ENCODE data around the gene CD247.

CD247 gene

DNA sequence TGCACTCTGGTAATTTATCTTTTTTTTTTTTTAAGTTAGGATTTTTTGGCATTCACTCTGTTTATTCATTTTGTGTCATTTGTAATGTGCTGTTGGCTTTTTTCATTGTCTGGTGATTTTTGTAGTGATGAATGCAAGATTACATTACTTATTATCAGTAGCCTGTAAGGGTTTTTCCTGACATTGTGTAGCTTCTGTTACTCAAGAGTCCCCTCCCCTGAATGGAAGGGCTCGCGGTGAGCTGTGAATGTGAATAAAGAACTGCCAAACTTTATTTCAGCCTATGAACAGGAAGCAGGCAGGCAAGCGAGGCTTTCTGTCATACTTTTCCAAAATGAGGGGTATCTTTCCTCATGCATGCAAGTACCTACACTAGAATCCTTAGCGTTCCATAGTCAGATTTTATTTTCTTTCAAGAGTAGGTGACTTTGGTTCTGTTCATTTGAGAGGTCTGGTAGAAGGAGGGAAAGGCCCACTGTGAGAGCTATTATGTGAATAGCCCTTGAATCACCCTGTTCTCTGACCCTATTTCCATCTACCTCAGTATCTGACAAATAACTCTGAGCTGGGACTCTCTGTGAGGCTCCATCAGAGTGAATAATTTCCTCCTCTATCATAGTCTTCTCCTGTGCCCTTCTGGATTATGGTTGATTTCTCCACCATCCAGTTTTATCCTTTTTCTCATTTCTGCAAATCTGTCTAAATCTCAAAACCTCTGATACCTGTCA, 114.0 kb downstream of the CD247 start:
- Histone ChIP-seq H3K4me1 (ENCODE audit: insufficient read depth, low read length) (no peaks in the 10 kb centered on the region), H3K9me3 (ENCODE audit: insufficient read depth, low read length, severe bottlenecking) (no peaks in the 10 kb centered on the region), H3K36me3 (ENCODE audit: insufficient read depth, low read length) (peaks cover 37% of the 10 kb centered on the region), H3K27ac (ENCODE audit: low read length) (no peak overlapping the region), H3K4me2 (ENCODE audit: insufficient read depth, low read length) (no peak overlapping the region), H3K9ac (ENCODE audit: low read depth, low read length) (no peak overlapping the region), H3K79me2 (ENCODE audit: insufficient read depth, low read length) (no peaks in the 10 kb centered on the region), H3K27me3 (ENCODE audit: insufficient read depth, low read length, poor library complexity) (no peaks in the 10 kb centered on the region), H4K20me1 (ENCODE audit: insufficient read depth, low read length) (no peaks in the 10 kb centered on the region), H3K4me3 (ENCODE audit: low read depth in 1 of 2, low read length in 2 of 2) (no peak overlapping the region), H2AFZ (ENCODE audit: low read depth, low read length) (no peak overlapping the region)
- no peak for DNase-seq
- TF ChIP-seq, protein P1, sequence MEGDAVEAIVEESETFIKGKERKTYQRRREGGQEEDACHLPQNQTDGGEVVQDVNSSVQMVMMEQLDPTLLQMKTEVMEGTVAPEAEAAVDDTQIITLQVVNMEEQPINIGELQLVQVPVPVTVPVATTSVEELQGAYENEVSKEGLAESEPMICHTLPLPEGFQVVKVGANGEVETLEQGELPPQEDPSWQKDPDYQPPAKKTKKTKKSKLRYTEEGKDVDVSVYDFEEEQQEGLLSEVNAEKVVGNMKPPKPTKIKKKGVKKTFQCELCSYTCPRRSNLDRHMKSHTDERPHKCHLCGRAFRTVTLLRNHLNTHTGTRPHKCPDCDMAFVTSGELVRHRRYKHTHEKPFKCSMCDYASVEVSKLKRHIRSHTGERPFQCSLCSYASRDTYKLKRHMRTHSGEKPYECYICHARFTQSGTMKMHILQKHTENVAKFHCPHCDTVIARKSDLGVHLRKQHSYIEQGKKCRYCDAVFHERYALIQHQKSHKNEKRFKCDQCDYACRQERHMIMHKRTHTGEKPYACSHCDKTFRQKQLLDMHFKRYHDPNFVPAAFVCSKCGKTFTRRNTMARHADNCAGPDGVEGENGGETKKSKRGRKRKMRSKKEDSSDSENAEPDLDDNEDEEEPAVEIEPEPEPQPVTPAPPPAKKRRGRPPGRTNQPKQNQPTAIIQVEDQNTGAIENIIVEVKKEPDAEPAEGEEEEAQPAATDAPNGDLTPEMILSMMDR (IDR thresholded peaks at IDR 0.05; ENCODE audit: borderline replicate concordance, extremely low read depth, low read length, poor library complexity, severe bottlenecking): no peak
- TF ChIP-seq EZH2 (IDR thresholded peaks at IDR 0.05; ENCODE audit: borderline replicate concordance, low read depth, low read length, severe bottlenecking): no peak
- ATAC-seq (ENCODE audit: insufficient read depth, low read depth): no peak

DNA sequence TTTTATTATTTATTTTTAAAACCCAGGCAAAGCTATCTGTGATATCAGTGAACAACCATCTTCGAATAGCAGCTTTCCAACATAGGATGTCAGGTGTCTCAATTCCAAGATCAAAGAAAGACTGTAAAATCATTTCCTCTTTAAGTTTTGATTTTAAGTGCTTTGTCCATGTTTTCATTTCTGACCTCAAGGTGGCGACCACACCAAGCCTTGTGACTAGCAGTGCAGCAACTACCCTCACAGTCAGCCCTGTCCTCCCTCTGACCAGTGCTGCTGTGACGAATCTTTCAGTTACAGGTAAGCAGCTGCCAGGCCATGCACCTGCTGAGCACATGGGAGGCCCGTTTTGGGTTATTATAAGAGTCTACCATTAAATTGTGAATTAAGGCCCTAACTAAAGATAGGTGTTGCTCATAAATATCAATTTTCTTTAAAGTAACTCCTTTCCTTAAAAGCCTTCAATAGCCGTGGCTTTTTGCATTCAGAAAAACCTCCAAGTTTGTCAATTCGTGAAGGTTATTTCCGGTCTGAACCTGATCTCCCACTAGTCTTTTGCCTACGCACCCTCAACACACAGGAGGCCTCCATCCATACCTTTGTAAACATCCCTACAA, 117.0 kb downstream of the CD247 start:
- TF ChIP-seq, protein P1 (IDR thresholded peaks at IDR 0.05; ENCODE audit: borderline replicate concordance, extremely low read depth, low read length, poor library complexity, severe bottlenecking): peak; percentile 71
- no peak for TF ChIP-seq EZH2 (IDR thresholded peaks at IDR 0.05; ENCODE audit: borderline replicate concordance, low read depth, low read length, severe bottlenecking)
- Histone ChIP-seq H3K79me2 (ENCODE audit: insufficient read depth, low read length) (no peaks in the 10 kb centered on the region), H2AFZ (ENCODE audit: low read depth, low read length) (no peak overlapping the region), H3K4me3 (ENCODE audit: low read depth in 1 of 2, low read length in 2 of 2) (no peak overlapping the region), H3K36me3 (ENCODE audit: insufficient read depth, low read length) (peaks cover 60% of the 10 kb centered on the region), H3K9me3 (ENCODE audit: insufficient read depth, low read length, severe bottlenecking) (no peaks in the 10 kb centered on the region), H3K27me3 (ENCODE audit: insufficient read depth, low read length, poor library complexity) (no peaks in the 10 kb centered on the region), H3K4me1 (ENCODE audit: insufficient read depth, low read length) (no peaks in the 10 kb centered on the region), H3K4me2 (ENCODE audit: insufficient read depth, low read length) (no peak overlapping the region), H3K9ac (ENCODE audit: low read depth, low read length) (no peak overlapping the region), H4K20me1 (ENCODE audit: insufficient read depth, low read length) (no peaks in the 10 kb centered on the region), H3K27ac (ENCODE audit: low read length) (no peak overlapping the region)
- peak; percentile 87 for ATAC-seq (ENCODE audit: insufficient read depth, low read depth)
- peak; percentile 62 for DNase-seq

DNA sequence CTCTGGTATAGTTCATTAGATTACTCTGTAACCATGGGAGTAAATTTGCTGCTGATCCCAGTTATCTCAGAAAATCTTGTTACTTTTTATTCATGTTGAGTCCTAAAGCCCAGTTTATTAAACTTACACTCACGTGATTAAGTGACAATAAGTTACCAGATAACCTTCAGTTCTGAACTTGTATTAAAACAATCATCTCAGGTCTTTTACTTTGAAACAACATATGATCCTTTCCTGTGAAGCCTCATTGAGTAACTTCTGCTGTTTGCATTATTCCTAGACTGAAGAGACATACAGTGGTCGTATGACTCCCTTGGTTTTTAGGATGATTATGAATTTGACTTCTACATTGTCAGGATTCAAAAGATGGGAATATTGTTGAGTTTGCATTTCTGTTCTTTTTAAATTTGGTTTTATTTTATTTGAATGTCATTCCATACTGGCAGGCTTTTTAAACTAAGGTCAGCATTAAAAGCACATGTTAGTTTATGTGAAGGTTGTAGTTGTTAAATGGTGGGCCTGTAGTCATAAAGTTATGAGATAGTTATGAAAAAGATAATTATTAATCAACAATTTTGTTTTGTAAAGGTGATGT, 117.9 kb downstream of the CD247 start:
- ATAC-seq (ENCODE audit: insufficient read depth, low read depth) (no peak), DNase-seq (no peak)
- Histone ChIP-seq H3K27ac (ENCODE audit: low read length) (no peak overlapping the region), H3K27me3 (ENCODE audit: insufficient read depth, low read length, poor library complexity) (no peaks in the 10 kb centered on the region), H4K20me1 (ENCODE audit: insufficient read depth, low read length) (no peaks in the 10 kb centered on the region), H3K9ac (ENCODE audit: low read depth, low read length) (no peak overlapping the region), H3K4me2 (ENCODE audit: insufficient read depth, low read length) (no peak overlapping the region), H3K36me3 (ENCODE audit: insufficient read depth, low read length) (peaks cover 61% of the 10 kb centered on the region), H3K4me3 (ENCODE audit: low read depth in 1 of 2, low read length in 2 of 2) (no peak overlapping the region), H3K79me2 (ENCODE audit: insufficient read depth, low read length) (no peaks in the 10 kb centered on the region), H3K9me3 (ENCODE audit: insufficient read depth, low read length, severe bottlenecking) (no peaks in the 10 kb centered on the region), H2AFZ (ENCODE audit: low read depth, low read length) (no peak overlapping the region), H3K4me1 (ENCODE audit: insufficient read depth, low read length) (no peaks in the 10 kb centered on the region)
- no peak for TF ChIP-seq EZH2 (IDR thresholded peaks at IDR 0.05; ENCODE audit: borderline replicate concordance, low read depth, low read length, severe bottlenecking)
- TF ChIP-seq, protein P1 (IDR thresholded peaks at IDR 0.05; ENCODE audit: borderline replicate concordance, extremely low read depth, low read length, poor library complexity, severe bottlenecking): no peak
